ENCODE results near the gene TSPAN6. TPM values are rescaled to one million over a fixed set of nuclear protein-coding genes. Genes with fewer than 3 reads are reported as not detected.

TSPAN6 gene
- total RNA-seq, 1 donor = 37.3 TPM

DNA sequence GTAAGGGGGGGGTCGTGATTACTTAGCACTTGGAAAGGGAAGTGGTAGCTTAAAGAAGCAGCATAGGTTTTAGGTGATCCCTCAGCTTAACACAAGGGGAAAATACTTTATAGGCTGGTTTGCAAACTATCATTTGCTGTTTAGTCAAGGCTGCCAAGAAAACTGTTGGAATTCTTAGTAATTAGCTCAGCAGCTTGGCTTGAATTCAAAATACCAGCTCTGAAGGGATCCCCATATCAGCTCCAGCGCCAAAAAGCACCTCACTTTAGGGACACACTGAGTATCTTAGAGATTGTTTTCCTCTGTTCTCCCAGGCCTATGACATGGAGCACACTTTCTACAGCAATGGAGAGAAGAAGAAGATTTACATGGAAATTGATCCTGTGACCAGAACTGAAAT, 43.0 kb downstream of the TSPAN6 start:
- Histone ChIP-seq H3K27ac (ENCODE audit: low read depth, low read length) (no peak overlapping the region), H3K9me3 (ENCODE audit: low read depth, low read length) (no peaks in the 10 kb centered on the region), H4K20me1 (ENCODE audit: insufficient read depth, low read length) (no peaks in the 10 kb centered on the region), H2AFZ (ENCODE audit: low read length) (no peak overlapping the region), H3K4me2 (ENCODE audit: insufficient read depth, low read length) (no peak overlapping the region), H3K4me1 (ENCODE audit: insufficient read depth, low read length) (no peaks in the 10 kb centered on the region), H3K4me3 (ENCODE audit: insufficient read depth, low read length) (no peak overlapping the region), H3K36me3 (ENCODE audit: insufficient read depth, low read length) (no peaks in the 10 kb centered on the region), H3K27me3 (ENCODE audit: insufficient read depth, low read length) (peaks cover 15% of the 10 kb centered on the region), H3K79me2 (ENCODE audit: insufficient read depth, low read length) (no peaks in the 10 kb centered on the region)
- no peak for DNase-seq (ENCODE audit: insufficient read length, low spot score, missing footprints)
- no peak for TF ChIP-seq CTCF (IDR thresholded peaks at IDR 0.05; ENCODE audit: extremely low read depth, low read depth, low read length)

DNA sequence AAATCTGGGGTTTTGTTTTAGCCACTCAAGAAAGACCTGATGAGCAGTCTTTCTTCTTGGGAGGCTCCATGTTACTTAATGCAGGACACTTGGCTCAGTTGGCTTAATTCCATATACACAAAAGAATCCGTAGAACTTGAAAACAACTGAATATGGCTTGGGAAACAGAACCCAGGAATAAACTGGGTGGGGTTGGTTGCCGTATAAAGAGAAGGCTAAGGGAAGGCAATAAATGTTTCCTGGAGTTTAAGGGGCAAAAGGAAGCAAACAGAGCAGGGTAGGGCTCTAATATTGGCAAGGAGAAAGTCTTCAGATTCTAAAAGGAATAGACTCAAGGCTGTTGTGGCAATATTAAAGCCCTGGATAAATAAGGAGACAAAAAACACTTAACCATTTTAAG, 43.5 kb downstream of the TSPAN6 start:
- no peaks in the 10 kb centered on the region for H3K4me1 ChIP-seq (ENCODE audit: insufficient read depth, low read length)
- H4K20me1 ChIP-seq (ENCODE audit: insufficient read depth, low read length) = no peaks in the 10 kb centered on the region
- no peak overlapping the region for H3K27ac ChIP-seq (ENCODE audit: low read depth, low read length)
- DNase-seq (ENCODE audit: insufficient read length, low spot score, missing footprints) = no peak
- H3K79me2 ChIP-seq (ENCODE audit: insufficient read depth, low read length) = no peaks in the 10 kb centered on the region
- H3K4me3 ChIP-seq (ENCODE audit: insufficient read depth, low read length) = no peak overlapping the region
- peaks cover 15% of the 10 kb centered on the region for H3K27me3 ChIP-seq (ENCODE audit: insufficient read depth, low read length)
- no peaks in the 10 kb centered on the region for H3K36me3 ChIP-seq (ENCODE audit: insufficient read depth, low read length)
- no peak overlapping the region for H2AFZ ChIP-seq (ENCODE audit: low read length)
- no peak for TF ChIP-seq CTCF (IDR thresholded peaks at IDR 0.05; ENCODE audit: extremely low read depth, low read depth, low read length)
- H3K4me2 ChIP-seq (ENCODE audit: insufficient read depth, low read length) = no peak overlapping the region
- no peaks in the 10 kb centered on the region for H3K9me3 ChIP-seq (ENCODE audit: low read depth, low read length)

DNA sequence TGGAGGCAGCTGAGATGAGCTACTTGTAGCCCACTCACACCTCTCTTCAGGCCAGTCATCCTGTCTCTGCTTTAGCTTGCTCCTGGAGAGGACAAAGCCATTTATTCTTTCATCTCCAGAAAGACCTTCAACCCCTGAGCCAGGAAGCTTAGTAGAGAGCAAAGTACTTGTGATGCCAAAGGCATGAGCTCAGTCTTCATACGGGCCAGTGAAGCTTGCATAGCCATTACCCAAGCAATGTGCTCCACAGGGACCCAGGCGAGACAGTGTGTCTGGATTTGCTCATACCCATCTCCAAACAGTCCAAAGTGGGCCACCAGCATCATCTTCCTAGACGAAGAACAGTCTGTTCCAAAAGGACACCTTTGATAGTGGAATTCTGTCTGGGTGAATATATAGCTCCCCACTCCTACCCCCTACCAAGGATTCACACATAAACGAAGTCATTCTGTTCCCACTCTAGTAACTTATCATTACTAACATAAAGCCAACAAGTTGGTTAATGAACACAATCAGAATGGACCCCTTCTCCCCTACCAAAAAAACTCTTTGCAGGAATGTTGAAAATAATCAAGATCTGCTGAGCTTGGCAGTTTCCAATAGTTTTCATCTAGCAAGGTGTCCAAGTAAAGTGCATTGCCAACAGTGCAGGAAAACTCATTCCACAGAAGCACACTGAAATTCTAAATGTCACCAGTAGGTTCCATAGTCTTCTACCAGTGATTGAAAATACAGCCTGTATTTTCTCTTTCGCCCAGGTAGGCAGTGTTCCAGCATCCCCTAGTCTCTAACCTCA, 45.2 kb downstream of the TSPAN6 start:
- Histone ChIP-seq H3K27me3 (ENCODE audit: insufficient read depth, low read length) (peaks cover 10% of the 10 kb centered on the region), H2AFZ (ENCODE audit: low read length) (no peak overlapping the region), H3K79me2 (ENCODE audit: insufficient read depth, low read length) (no peaks in the 10 kb centered on the region), H3K4me3 (ENCODE audit: insufficient read depth, low read length) (no peak overlapping the region), H3K36me3 (ENCODE audit: insufficient read depth, low read length) (no peaks in the 10 kb centered on the region), H3K4me1 (ENCODE audit: insufficient read depth, low read length) (no peaks in the 10 kb centered on the region), H4K20me1 (ENCODE audit: insufficient read depth, low read length) (no peaks in the 10 kb centered on the region), H3K9me3 (ENCODE audit: low read depth, low read length) (no peaks in the 10 kb centered on the region), H3K27ac (ENCODE audit: low read depth, low read length) (no peak overlapping the region), H3K4me2 (ENCODE audit: insufficient read depth, low read length) (no peak overlapping the region)
- no peak for TF ChIP-seq CTCF (IDR thresholded peaks at IDR 0.05; ENCODE audit: extremely low read depth, low read depth, low read length)
- no peak for DNase-seq (ENCODE audit: insufficient read length, low spot score, missing footprints)

- no peak for DNase-seq (ENCODE audit: insufficient read length, low spot score, missing footprints)
- Histone ChIP-seq H4K20me1 (ENCODE audit: insufficient read depth, low read length) (no peaks in the 10 kb centered on the region), H3K27me3 (ENCODE audit: insufficient read depth, low read length) (peaks cover 26% of the 10 kb centered on the region), H3K36me3 (ENCODE audit: insufficient read depth, low read length) (no peaks in the 10 kb centered on the region), H3K27ac (ENCODE audit: low read depth, low read length) (no peak overlapping the region), H3K4me3 (ENCODE audit: insufficient read depth, low read length) (no peak overlapping the region), H3K4me2 (ENCODE audit: insufficient read depth, low read length) (no peak overlapping the region), H2AFZ (ENCODE audit: low read length) (no peak overlapping the region), H3K9me3 (ENCODE audit: low read depth, low read length) (no peaks in the 10 kb centered on the region), H3K4me1 (ENCODE audit: insufficient read depth, low read length) (no peaks in the 10 kb centered on the region), H3K79me2 (ENCODE audit: insufficient read depth, low read length) (no peaks in the 10 kb centered on the region)
- no peak for TF ChIP-seq CTCF (IDR thresholded peaks at IDR 0.05; ENCODE audit: extremely low read depth, low read depth, low read length)
Measured at GRCh38 chrX:100587861-100588260, 48.7 kb downstream of the TSPAN6 start.
